Right forelimb (tissue), 1 donor: ENCODE measurements around the gene CRADD.
"Not testable (repeated sequence)": the region's sequence is repeated elsewhere in the genome, so short reads cannot be mapped to it uniquely, and the experiment has no call there.

Experiments
- DNase-seq: peaks from one replicate; pipeline ENCODE4 v3.0.0-alpha.2; 2018

Gene CRADD

GRCh38 chr12:93677195-93678064 lies at the start of gene CRADD:
Gene CRADD (plus strand): TSS chr12:93677375.
- peak; percentile 91 for DNase-seq

- no peak for DNase-seq
These were observed 44.8 kb upstream of the CRADD start for GRCh38 chr12:93632383-93632782.

DNA sequence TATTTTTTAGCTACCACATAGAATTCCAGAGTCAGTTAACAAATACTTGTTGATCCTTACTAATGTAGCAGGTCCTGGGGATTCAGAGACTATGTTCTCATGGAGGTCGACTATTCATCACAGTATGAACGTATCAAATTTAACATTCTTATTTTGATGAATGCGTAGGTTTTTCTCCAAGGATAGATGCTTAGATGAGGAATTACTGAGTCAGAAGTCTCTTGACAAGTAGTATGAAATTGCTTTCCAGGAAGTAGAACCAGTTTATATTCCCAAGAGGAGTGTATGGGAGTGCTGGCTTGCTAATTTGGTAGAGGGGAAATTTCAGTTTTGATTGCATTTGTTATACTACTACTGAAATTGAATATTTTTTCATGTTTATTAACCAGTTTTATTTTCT lies 42.8 kb upstream of the CRADD start:
- no peak for DNase-seq

GRCh38 chr12:93636708-93637107 lies 40.5 kb upstream of the CRADD start:
- DNase-seq = no peak

- DNase-seq = no peak
These were observed 39.1 kb upstream of the CRADD start for GRCh38 chr12:93638095-93638494.

- DNase-seq = no peak
These were observed 38.2 kb upstream of the CRADD start for GRCh38 chr12:93638954-93639353.

GRCh38 chr12:93639406-93639805 lies 37.8 kb upstream of the CRADD start:
- DNase-seq = no peak

GRCh38 chr12:93641380-93641779 lies 35.8 kb upstream of the CRADD start:
- DNase-seq = not testable (repeated sequence)

- DNase-seq = no peak
These were observed 34.4 kb upstream of the CRADD start for GRCh38 chr12:93642751-93643150.

- DNase-seq = no peak
These were observed 31.5 kb upstream of the CRADD start for GRCh38 chr12:93645702-93646101.

DNA sequence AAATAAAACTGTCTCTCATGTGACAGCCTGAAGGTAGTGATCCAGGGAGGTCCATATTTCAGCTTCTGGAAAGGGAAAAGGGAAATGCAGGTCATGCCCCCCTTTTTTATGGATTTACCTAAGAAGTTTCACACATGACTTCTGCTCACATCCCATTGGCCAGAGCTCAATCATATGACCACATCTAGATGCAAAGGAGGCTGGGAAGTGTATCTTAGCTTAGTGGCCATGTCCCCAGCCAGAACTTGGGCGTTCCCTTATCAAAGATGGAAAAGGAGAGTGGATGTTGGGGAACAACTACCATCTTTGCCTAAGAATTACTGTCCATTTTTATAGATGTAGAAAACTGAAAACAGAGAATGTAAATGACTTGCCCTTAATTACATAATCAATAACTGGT lies 26.5 kb upstream of the CRADD start:
- no peak for DNase-seq

- no peak for DNase-seq
These were observed 24.1 kb upstream of the CRADD start for GRCh38 chr12:93653079-93653478.

DNA sequence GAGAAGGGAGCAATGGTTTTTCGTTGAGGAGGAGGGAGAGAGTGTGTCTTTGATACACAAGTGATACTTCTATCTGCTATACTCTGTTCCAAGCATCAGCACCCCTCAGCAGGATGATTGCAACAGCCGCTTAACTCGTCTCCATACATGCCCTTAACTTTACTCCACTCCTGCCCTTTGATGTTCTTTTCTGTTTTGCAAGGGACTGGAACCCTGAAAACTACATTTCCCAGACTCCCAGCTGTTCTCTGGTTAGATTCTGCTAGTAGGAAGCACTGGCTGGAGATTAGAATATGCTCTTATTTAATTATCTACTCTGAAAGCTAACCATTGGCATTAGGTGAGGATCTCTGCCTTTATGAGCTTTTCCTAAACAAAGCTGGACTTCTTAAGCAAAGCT lies 23.5 kb upstream of the CRADD start:
- no peak for DNase-seq

GRCh38 chr12:93654421-93654820 lies 22.8 kb upstream of the CRADD start:
- DNase-seq = no peak

DNA sequence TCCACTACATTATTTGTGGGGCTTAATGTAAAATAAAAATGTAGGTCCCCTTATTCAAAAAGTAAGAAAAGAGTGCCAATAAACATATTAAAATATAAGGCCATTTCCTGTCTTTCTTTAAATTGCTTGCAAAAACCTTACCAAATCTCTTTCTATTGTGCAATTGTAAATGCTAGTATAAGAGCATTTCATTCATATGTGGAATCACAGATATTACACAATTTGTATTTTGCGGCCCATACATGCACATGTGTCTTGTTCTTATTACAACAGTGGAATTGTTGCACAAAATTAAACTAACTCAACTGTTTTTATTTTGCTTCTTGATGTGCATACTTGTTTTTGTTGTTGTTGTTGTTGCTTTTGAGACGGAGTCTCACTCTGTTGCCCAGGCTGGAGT lies 20.1 kb upstream of the CRADD start:
- DNase-seq = no peak

DNA sequence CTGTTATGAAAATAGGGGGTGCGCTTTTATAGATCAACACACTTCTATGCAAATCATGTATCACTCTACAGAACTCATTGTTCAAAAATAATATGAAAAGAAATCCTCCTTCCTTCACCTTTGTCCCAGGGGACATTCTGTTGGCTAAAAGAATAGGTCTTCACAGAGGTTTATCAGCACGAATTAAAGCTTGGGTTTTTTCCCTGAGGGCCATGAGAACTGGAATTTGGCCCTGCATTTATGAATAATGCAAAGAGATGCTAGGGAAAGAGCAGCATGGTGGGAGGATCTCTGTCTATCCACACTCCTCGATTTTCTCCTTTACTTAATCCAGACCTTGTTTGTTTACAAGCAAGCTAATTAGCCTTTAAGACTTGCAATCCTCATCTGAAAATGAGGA lies 16.2 kb upstream of the CRADD start:
- DNase-seq = no peak

DNA sequence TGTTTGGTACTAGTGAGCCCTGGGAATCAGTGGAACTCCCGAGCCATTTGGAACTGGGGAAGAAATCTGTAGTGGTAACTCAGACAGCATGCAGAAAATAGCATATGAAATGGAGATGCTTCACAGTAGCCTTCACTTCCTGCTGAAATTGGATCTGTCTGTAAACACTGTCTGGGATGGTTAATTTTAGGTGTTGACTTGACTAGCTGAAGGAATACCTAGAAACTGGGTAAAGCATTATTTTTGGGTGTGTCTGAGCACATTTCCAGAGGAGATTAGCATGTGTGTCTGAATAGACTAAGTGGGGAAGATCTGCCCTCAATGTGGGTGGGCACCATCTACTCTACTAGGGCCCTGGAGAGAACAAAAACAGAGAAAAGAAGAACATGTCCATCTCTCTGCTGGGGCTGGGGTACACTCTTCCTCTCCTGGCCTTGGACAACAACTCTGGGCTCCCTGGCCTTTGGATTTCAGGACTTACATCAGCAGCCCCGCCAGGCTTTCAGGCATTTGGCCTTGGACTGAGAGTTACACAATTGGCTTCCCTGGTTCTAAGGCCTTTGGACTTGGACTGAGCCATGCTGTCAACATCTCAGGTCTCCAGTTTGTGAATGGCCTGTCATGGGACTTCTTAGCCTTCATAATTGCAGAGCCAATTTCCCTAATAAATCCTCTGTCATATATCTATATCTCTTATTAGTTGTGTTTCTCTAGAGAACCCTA lies 14.0 kb upstream of the CRADD start:
- no peak for DNase-seq

DNA sequence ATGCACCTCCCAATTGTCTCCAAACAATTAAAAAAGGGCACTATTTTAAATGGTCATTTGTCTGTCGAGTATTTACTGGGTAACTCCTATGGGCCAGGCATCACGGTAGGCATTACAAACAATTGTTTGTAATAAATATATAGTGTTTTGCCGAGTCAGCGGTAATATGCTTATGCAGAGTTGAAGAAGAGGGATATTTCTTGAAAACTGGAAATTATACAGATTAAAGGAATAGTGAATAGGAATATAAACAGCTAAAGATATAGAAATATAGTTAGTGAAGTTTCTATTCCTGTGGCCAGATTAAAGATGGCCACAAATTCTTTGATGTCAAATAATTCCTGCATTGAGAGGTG lies 13.5 kb upstream of the CRADD start:
- no peak for DNase-seq

DNA sequence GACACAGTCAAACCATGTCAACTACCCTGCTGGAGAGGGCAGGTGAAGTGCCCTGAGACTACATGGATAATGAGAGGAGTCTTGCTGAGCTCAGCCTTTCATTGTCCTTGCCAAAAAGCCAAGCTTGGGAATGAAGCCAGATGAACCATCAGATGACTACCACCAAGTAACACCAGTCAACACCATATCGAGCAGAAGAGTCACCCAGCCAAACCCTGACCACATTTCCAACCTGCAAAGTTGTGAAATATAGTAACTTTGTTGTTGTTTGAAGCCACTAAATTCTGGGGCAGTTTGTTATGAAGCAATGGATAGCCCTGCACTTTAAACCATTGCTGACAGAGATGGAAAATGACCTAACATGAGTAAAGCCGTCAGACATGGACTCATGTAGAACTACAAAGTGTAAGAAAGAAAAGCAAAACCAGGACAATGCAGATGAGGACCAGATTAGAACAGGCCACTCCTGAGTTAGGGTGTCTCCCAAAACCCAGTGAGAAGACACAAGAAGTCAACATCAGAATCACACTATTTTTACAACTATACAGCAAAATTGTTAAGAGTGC lies 12.5 kb upstream of the CRADD start:
- no peak for DNase-seq

- no peak for DNase-seq
These were observed 9.5 kb upstream of the CRADD start for GRCh38 chr12:93667672-93668071.

- DNase-seq = no peak
These were observed 8.2 kb upstream of the CRADD start for GRCh38 chr12:93668919-93669418.

DNA sequence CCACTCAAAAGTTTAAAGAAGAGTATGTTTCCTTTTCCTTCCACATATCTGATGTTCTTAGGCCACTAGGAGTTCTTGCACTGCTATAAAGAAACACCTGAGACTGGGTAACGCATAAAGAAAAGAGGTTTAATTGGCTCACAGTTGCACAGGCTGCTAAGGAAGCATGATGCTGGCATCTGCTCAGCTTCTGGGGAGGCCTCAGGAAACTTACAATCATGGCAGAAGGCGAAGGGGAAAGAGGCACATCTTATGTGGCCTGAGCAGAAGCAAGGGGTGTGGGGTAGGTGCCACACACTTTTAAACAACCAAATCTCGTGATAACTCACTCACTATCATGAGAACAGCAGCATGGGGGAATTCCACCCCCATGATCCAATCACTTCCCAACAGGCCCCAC lies 7.7 kb upstream of the CRADD start:
- no peak for DNase-seq

DNA sequence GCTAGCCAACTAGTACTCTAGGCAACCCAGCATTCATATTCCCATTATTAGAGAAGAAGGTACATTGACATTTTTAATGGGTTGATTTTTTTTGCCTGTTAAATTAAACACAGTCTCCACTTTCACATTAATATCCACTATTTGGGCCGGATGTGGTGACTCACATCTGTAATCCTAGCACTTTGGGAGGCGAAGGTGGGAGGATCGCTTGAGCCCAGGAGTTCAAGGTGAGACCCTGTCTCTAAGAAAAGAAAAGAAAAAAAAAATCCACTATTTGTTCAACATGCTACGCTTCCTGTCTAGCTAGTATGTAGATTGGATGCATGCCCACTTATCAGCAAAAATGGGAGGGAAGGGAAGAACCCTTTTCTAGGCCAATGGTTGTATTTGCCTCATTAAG lies 7.1 kb upstream of the CRADD start:
- DNase-seq = no peak

GRCh38 chr12:93671044-93671443 lies 6.1 kb upstream of the CRADD start:
- DNase-seq = no peak
